ENCODE data around the gene RNF223. TPM values are rescaled to one million over a fixed set of nuclear protein-coding genes. Genes with fewer than 3 reads are reported as not detected.

Gene RNF223
- polyA plus RNA-seq, 1 donor (not counting 4 experiments of a cell fraction or from before 2014, with no cell fraction given), result 0.22 TPM

- H2AFZ ChIP-seq (ENCODE audit: control insufficient read depth, low read length), result no peak overlapping the region
- H3K9me1 ChIP-seq (ENCODE audit: control insufficient read depth, extremely low read depth, insufficient read depth, low read length), result no peaks in the 10 kb centered on the region
- peaks cover 28% of the 10 kb centered on the region for H3K79me2 ChIP-seq (ENCODE audit: control insufficient read depth, insufficient read depth, low read length)
- H3K36me3 ChIP-seq (ENCODE audit: control insufficient read depth in 2 of 2, extremely low read depth in 1 of 2, insufficient read depth in 2 of 2, low read length in 2 of 2), result peaks cover 40 to 46% of the 10 kb centered on the region in 2 experiments
- no peak overlapping the region for H3K9ac ChIP-seq (ENCODE audit: control insufficient read depth, extremely low read depth, insufficient read depth, low read length)
- DNase-seq (ENCODE audit: low read depth, low spot score) (no peak), FAIRE-seq (no peak)
- peaks cover 24% of the 10 kb centered on the region for H4K20me1 ChIP-seq (ENCODE audit: control insufficient read depth, extremely low read depth, insufficient read depth, low read length)
- H3K4me3 ChIP-seq (ENCODE audit: control insufficient read depth in 2 of 3, extremely low read depth in 1 of 3, insufficient read depth in 2 of 3, low read depth in 1 of 3, low read length in 3 of 3), result no peak overlapping the region
- no peak for TF ChIP-seq EZH2 (IDR thresholded peaks at IDR 0.05; ENCODE audit: low read length)
- no peak for TF ChIP-seq CTCF (optimal IDR thresholded peaks at IDR 0.05 in 1 of 3, IDR thresholded peaks at IDR 0.05 in 1 of 3, conservative IDR thresholded peaks at IDR 0.05 in 1 of 3; ENCODE audit: extremely low read depth in 1 of 3, insufficient read depth in 2 of 3, low read length in 3 of 3)
- no peaks in the 10 kb centered on the region for H3K27me3 ChIP-seq (ENCODE audit: control insufficient read depth, extremely low read depth, insufficient read depth, low read length)
- dilution Hi-C loops (cut with MboI; ENCODE audit: extremely low pct_ligation_motif_present, low sequenced_read_pairs), result no loop called here
- no peak overlapping the region for H3K27ac ChIP-seq (ENCODE audit: control insufficient read depth, insufficient read depth, low read length)
- no peaks in the 10 kb centered on the region for H3K9me3 ChIP-seq (ENCODE audit: control insufficient read depth, low read depth, low read length)
- no peaks in the 10 kb centered on the region for H3K4me1 ChIP-seq (ENCODE audit: control insufficient read depth, extremely low read depth, insufficient read depth, low read length)
- no peak overlapping the region for H3K4me2 ChIP-seq (ENCODE audit: control insufficient read depth, extremely low read depth, insufficient read depth, low read depth, low read length)
These were observed 27.3 kb downstream of the RNF223 start for GRCh38 chr1:1046767-1047166.

GRCh38 chr1:1046243-1046642, 27.9 kb downstream of the RNF223 start:
- no peak overlapping the region for H3K9ac ChIP-seq (ENCODE audit: control insufficient read depth, extremely low read depth, insufficient read depth, low read length)
- H3K27ac ChIP-seq (ENCODE audit: control insufficient read depth, insufficient read depth, low read length), result no peak overlapping the region
- dilution Hi-C loops (cut with MboI; ENCODE audit: extremely low pct_ligation_motif_present, low sequenced_read_pairs), result no loop called here
- no peak overlapping the region for H2AFZ ChIP-seq (ENCODE audit: control insufficient read depth, low read length)
- H3K36me3 ChIP-seq (ENCODE audit: control insufficient read depth in 2 of 2, extremely low read depth in 1 of 2, insufficient read depth in 2 of 2, low read length in 2 of 2), result peaks cover 37 to 46% of the 10 kb centered on the region in 2 experiments
- H3K9me1 ChIP-seq (ENCODE audit: control insufficient read depth, extremely low read depth, insufficient read depth, low read length), result no peaks in the 10 kb centered on the region
- no peaks in the 10 kb centered on the region for H3K4me1 ChIP-seq (ENCODE audit: control insufficient read depth, extremely low read depth, insufficient read depth, low read length)
- no peak overlapping the region for H3K4me3 ChIP-seq (ENCODE audit: control insufficient read depth in 2 of 3, extremely low read depth in 1 of 3, insufficient read depth in 2 of 3, low read depth in 1 of 3, low read length in 3 of 3)
- H4K20me1 ChIP-seq (ENCODE audit: control insufficient read depth, extremely low read depth, insufficient read depth, low read length), result peaks cover 25% of the 10 kb centered on the region
- H3K9me3 ChIP-seq (ENCODE audit: control insufficient read depth, low read depth, low read length), result no peaks in the 10 kb centered on the region
- DNase-seq (ENCODE audit: low read depth, low spot score), result no peak
- FAIRE-seq, result no peak
- peaks cover 32% of the 10 kb centered on the region for H3K79me2 ChIP-seq (ENCODE audit: control insufficient read depth, insufficient read depth, low read length)
- no peaks in the 10 kb centered on the region for H3K27me3 ChIP-seq (ENCODE audit: control insufficient read depth, extremely low read depth, insufficient read depth, low read length)
- no peak overlapping the region for H3K4me2 ChIP-seq (ENCODE audit: control insufficient read depth, extremely low read depth, insufficient read depth, low read depth, low read length)
- TF ChIP-seq CTCF (optimal IDR thresholded peaks at IDR 0.05 in 1 of 3, IDR thresholded peaks at IDR 0.05 in 1 of 3, conservative IDR thresholded peaks at IDR 0.05 in 1 of 3; ENCODE audit: extremely low read depth in 1 of 3, insufficient read depth in 2 of 3, low read length in 3 of 3) (no peak), EZH2 (IDR thresholded peaks at IDR 0.05; ENCODE audit: low read length) (no peak)
